SK-N-MC (cell line): ENCODE measurements around the gene UCKL1.

Source experiments
- EZH2 ChIP-seq: fragments of 200-600 bp; sonication (generic); IDR thresholded peaks from one replicate; pipeline ENCODE4 v1.6.1; 2017; ENCODE audit warnings: antibody characterized with exemption
- FOXP2 ChIP-seq: optimal IDR thresholded peaks from 2 replicates; pipeline ENCODE3; 2011; ENCODE audit warnings: mild to moderate bottlenecking, moderate library complexity; ENCODE audit not compliant: insufficient read depth; ENCODE audit errors: extremely low read length, control extremely low read depth
- POLR2AphosphoS5 ChIP-seq: IDR thresholded peaks from 2 replicates; pipeline ENCODE4 v1.6.1; 2012; ENCODE audit warnings: mild to moderate bottlenecking, low read depth, low read length, borderline replicate concordance

DNA sequence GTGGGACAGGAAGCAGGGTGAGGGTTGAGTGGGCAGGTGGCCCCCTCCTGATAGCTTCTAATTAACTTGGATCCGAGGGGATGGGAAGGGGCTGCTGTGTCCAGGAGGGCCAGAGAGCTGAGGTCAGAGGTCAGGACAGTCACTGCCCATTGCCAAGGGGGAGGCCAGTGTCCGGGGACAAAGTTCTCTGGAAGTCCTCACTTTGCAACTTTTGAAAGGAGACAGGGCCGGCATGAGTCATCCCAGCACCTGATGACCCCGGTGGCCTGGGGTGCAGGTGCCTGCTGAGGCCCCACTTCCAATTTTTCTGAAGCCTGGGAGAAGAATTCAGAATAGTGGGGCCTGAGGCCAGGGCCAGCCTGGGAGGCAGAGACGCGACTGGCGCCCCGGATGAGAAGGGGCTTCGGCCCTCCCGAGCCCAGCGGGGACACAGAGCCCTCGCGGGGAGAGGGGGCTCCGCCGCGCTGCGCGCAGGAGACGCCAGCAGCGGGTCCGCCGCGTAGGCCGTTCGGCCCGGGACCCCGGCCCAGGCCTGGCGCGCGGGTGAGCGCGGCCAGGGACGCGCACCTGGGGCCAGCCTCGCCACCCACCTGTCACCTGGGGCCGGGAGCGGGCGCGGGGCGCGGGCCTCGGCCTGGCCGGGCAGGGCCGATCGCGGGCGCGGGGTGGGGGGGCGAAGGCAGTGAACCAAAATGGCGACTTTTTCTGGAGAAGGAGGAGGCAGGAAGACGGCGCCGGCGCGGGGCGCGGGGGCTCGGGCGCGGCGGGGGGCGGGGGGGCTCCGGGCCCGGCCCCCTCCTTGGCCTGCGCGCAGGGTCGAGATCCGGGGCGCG lies 12.9 kb upstream of the UCKL1 start:
- TF ChIP-seq POLR2AphosphoS5 (no peak), EZH2 (no peak), FOXP2 (no peak)
